NCI-H1048 (cell line): ENCODE data around the gene PPP1R3A.

ENCODE experiments used
- DNase-seq: peaks from one replicate; lab custom pipeline; 2025; lab: John Stamatoyannopoulos, UW

PPP1R3A gene

DNA sequence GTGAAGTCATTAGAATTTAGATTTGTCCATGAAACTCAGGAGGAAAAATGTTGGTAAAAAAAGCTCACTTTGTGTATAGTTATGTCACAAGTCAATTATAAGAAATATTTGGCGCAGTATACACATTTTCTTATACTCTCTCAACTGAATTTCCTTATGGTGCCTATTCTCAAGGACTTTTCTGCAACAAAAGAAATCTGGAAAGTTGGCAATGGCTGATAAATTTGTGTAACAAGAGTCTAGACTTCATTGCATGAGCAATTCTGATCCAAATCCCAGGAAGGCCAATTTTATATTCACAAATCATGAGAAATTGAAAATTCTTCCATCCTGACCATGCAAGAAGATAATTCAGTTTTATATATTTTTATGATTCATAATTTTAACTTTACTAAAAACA, 35.7 kb downstream of the PPP1R3A start:
- no peak for DNase-seq

DNA sequence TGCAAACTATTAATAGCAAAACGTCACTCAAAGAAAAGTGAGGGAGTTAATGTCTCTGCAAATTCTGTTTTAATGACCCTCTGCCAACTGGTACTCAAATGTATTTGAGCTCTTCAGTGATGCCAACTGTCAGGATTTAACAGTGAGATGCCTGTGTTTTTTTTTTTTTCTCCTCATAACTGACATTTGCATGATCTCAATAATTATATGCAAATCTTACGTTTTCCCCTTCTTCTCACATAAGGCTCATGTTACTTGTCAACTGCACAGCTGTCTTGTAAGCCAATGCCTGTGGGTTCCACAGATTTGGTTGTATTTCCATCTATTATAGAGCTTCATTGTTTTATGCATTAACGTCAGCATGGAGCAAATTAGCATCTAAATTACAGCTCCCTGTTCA, 38.2 kb downstream of the PPP1R3A start:
- peak; percentile 85 for DNase-seq

GRCh38 chr7:113878394-113878992, 40.3 kb downstream of the PPP1R3A start:
- DNase-seq, result no peak

GRCh38 chr7:113875224-113875623, 43.6 kb downstream of the PPP1R3A start:
- DNase-seq, result no peak

GRCh38 chr7:113873554-113874151, 45.2 kb downstream of the PPP1R3A start:
- DNase-seq, result no peak

DNA sequence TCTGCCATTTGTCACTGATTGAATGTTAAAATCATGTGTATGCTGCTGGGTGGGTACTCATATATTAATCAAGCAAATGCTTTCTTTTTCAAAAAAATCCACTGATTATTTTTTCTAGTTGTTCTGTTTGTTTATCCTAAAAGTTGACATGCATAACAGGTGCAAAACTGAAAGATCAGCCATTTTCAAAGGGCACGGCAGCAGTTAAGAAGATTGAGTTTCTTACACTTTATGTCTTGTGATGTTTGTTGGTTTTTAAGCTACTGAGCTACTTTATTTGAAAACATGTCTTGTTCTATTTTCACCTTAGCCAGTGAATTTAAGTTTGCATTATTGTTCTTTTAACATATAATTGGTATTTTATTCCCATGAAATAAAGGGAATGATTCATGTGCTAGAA, 45.8 kb downstream of the PPP1R3A start:
- no peak for DNase-seq

DNA sequence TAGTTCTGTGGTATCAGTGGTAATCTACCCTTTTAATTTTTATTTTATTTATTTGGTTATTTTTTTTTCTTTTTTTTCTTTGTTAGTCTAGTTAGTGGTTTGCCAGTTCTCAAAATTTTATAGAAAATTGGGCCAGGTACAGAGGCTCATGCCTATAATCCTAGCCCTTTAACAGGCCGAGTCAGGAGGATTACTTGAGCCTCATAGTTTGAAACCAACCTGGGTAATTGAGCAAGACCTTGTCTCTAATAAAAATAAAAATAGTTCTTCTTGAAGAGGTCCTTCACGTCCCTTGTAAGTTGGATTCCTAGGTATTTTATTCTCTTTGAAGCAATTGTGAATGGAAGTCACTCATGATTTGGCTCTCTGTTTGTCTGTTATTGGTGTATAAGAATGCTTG, 51.5 kb downstream of the PPP1R3A start:
- DNase-seq, result no peak

DNA sequence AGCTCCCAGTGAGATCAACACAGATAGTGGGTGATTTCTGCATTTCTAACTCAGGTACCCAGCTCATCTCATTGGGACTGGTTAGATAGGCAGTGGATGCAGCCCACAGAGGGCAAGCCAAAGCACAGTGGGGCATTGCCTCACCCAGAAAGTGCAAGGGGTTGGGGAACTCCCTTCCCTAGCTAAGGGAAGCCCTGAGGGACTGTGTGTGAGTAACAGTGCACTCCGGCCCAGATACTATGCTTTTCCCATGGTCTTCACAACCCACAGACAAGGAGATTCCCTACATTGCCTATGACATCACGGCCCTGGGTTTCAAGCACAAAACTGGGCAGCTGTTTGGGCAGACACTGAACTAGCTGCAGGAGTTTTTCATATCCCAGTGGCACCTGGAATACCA, 62.8 kb downstream of the PPP1R3A start:
- no peak for DNase-seq

DNA sequence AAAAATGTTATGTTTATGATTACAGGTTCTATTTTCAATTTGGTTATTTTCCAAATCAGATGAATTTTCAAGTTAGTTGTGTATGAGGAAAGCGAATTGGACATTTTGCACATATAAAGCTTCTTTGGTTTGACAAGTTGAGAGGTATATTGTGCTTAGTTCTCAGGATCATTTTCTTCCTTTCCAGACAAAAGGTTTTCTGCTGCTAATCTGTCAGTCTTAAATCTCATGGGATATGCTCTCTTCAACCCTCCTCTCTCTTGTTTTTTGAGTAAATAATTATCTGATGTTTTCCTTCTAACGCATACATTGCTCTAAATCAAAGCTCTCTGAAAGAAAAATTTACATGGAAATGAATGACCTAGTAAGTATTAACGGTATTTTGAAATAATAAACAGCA, 77.9 kb downstream of the PPP1R3A start:
- no peak for DNase-seq

DNA sequence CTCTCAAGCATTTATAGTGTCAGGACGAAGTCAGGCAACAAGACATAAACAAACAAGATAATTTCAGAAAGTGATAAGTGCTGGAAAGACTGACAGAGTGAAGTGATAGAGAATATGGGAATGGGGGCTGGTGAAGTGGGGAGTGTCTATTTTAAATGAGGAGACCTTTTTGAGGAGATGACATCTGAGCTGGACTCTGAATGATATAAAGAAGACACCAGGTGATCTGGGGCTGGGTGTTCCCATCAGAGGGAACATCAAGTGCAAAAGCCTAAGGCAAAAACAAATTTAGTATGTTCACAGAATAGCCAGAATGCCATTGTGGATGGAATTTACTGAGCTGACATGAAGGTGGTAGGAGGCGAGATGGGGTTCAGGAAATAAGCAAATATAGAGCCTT, 83.4 kb downstream of the PPP1R3A start:
- DNase-seq, result no peak

DNA sequence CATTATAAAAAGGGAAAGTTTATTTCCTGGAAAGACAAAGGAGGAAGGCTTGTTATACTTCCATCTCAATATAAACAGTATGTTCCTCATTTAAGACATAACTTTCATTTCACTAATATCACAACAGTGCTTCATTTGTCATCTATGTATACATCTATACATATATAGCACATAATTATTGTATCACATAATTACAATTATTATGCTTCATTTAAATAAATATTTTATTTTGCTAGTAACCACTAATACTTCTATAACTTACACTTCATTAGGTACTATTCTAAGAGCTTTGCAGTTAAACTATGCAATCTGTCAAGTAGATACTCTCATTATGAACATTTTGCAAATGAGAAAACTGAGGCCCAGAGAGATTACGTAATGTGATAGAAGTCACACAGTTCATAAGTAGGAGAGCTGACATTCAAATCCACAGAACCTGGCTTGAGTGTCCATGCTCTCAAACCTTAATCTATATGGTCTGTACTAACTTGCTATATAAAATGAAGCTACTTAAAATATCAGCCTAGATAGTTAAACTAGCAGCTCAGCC, 86.5 kb downstream of the PPP1R3A start:
- DNase-seq, result no peak

DNA sequence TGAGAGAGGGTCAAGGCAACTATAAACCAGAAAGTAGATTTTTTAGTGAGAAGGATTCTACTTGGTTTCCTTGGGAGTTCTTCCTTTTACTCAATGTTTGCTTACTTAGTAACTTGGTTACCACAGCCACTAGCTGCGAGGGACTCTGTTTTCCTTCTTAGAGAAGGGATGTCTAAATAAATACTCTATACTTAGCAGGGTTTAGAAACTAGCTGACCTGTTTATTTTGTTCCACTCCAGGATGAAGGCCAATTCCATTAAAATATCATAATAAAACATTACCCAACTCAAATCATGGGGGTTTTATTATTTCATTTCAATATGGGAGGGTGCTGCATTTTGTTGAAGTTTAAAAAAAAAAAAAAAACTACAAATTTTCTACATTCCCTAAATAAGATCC, 87.3 kb downstream of the PPP1R3A start:
- no peak for DNase-seq

- DNase-seq, result no peak
Measured at GRCh38 chr7:113828581-113828980, 90.2 kb downstream of the PPP1R3A start.
